Smooth muscle cell (in vitro differentiated cells): ENCODE results near the gene ACOD1. TPM values are rescaled to one million over a fixed set of nuclear protein-coding genes. Genes with fewer than 3 reads are reported as not detected.
A peak's percentile ranks its signal among the peaks of the same experiment; 100 is the strongest.

Experiments
- DNase-seq: peaks from one replicate; lab custom pipeline; 2025; ENCODE audit not compliant: unreplicated experiment; lab: John Stamatoyannopoulos, UW
- H2AFZ ChIP-seq: fragments of 200-600 bp; sonication (generic); 2 replicates; pipeline ENCODE4 v1.6.0; 2016; ENCODE audit warnings: antibody characterized with exemption, low read depth, mild to moderate bottlenecking
- H3F3A ChIP-seq: fragments of 200-600 bp; sonication (generic); 2 replicates; pipeline ENCODE4 v1.6.0; 2017; ENCODE audit warnings: antibody characterized with exemption, low read depth
- H3K27ac ChIP-seq: fragments of 200-600 bp; sonication (generic); 2 replicates; pipeline ENCODE4 v1.5.1; 2016; ENCODE audit warnings: low read depth, mild to moderate bottlenecking
- H3K27me3 ChIP-seq: fragments of 200-600 bp; sonication (generic); 2 replicates; pipeline ENCODE4 v1.6.1; 2016; ENCODE audit warnings: low read depth, mild to moderate bottlenecking
- H3K36me3 ChIP-seq: fragments of 200-600 bp; sonication (generic); 2 replicates; pipeline ENCODE4 v1.5.1; 2016; ENCODE audit warnings: low read depth
- H3K4me1 ChIP-seq: fragments of 200-600 bp; sonication (generic); 2 replicates; pipeline ENCODE4 v1.5.1; 2016; ENCODE audit warnings: low read depth
- H3K4me2 ChIP-seq: fragments of 200-600 bp; sonication (generic); 2 replicates; pipeline ENCODE4 v1.6.0; 2016; ENCODE audit warnings: mild to moderate bottlenecking
- H3K4me3 ChIP-seq: fragments of 200-600 bp; sonication (generic); 2 replicates; pipeline ENCODE4 v1.5.1; 2016; ENCODE audit warnings: mild to moderate bottlenecking
- H3K79me2 ChIP-seq: fragments of 200-600 bp; sonication (generic); 2 replicates; pipeline ENCODE4 v1.6.0; 2016; ENCODE audit warnings: low read depth, mild to moderate bottlenecking
- H3K9ac ChIP-seq: fragments of 200-600 bp; sonication (generic); 2 replicates; pipeline ENCODE4 v1.6.0; 2016; ENCODE audit warnings: low read depth
- H3K9me3 ChIP-seq: fragments of 200-600 bp; sonication (generic); replicated peaks from 2 replicates; pipeline ENCODE4 v1.5.1; 2016; ENCODE audit warnings: low read depth
- H4K20me1 ChIP-seq: fragments of 200-600 bp; sonication (generic); 2 replicates; pipeline ENCODE4 v1.6.0; 2016; ENCODE audit warnings: low read depth
- WGBS: methylation state at CpG from one replicate; pipeline ENCODE4 v1.1.7; 2016; ENCODE audit warnings: low lambda C conversion rate; 5-methylcytosine and 5-hydroxymethylcytosine counted together
- polyA plus RNA-seq: library from polyadenylated mRNA; unstranded; fragments of >200 nt; fragmentation: Nextera tagmentation; extraction: Ambion mirVana; gene quantifications from 2 replicates; pipeline ENCODE4 v1.2.1, GENCODE V29; 2016
- total RNA-seq: library from RNA; depleted of rRNA; stranded (reverse); fragments of >200 nt; gene quantifications from 2 replicates; pipeline ENCODE4 v1.2.3, GENCODE V29; 2014
- TF ChIP-seq, protein P1 (sequence below): fragments of 200-600 bp; sonication (generic); IDR thresholded peaks from 2 replicates; pipeline ENCODE4 v1.5.1; 2017; ENCODE audit warnings: borderline replicate concordance, mild to moderate bottlenecking, antibody characterized with exemption; ENCODE audit not compliant: insufficient read depth, poor library complexity, severe bottlenecking

Gene ACOD1
- total and polyA plus RNA-seq, 2 experiments from 2014 or later, result not detected

- no peak overlapping the region for H3K27ac ChIP-seq
- TF ChIP-seq, protein P1, sequence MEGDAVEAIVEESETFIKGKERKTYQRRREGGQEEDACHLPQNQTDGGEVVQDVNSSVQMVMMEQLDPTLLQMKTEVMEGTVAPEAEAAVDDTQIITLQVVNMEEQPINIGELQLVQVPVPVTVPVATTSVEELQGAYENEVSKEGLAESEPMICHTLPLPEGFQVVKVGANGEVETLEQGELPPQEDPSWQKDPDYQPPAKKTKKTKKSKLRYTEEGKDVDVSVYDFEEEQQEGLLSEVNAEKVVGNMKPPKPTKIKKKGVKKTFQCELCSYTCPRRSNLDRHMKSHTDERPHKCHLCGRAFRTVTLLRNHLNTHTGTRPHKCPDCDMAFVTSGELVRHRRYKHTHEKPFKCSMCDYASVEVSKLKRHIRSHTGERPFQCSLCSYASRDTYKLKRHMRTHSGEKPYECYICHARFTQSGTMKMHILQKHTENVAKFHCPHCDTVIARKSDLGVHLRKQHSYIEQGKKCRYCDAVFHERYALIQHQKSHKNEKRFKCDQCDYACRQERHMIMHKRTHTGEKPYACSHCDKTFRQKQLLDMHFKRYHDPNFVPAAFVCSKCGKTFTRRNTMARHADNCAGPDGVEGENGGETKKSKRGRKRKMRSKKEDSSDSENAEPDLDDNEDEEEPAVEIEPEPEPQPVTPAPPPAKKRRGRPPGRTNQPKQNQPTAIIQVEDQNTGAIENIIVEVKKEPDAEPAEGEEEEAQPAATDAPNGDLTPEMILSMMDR, result no peak
- H3K4me3 ChIP-seq, result no peak overlapping the region
- H3K4me1 ChIP-seq, result peaks cover 3% of the 10 kb centered on the region
- WGBS, result 96% methylated on average over 1 of the region's 1 CpG
- no peaks in the 10 kb centered on the region for H4K20me1 ChIP-seq
- no peak overlapping the region for H3K9ac ChIP-seq
- H3K36me3 ChIP-seq, result no peaks in the 10 kb centered on the region
- H3K4me2 ChIP-seq, result no peak overlapping the region
- no peaks in the 10 kb centered on the region for H3K9me3 ChIP-seq
- peaks cover 6% of the 10 kb centered on the region for H3F3A ChIP-seq
- H2AFZ ChIP-seq, result no peak overlapping the region
- H3K79me2 ChIP-seq, result no peaks in the 10 kb centered on the region
- no peak for DNase-seq
- no peaks in the 10 kb centered on the region for H3K27me3 ChIP-seq
Measured at GRCh38 chr13:76921516-76921915, 26.8 kb upstream of the ACOD1 start.

DNA sequence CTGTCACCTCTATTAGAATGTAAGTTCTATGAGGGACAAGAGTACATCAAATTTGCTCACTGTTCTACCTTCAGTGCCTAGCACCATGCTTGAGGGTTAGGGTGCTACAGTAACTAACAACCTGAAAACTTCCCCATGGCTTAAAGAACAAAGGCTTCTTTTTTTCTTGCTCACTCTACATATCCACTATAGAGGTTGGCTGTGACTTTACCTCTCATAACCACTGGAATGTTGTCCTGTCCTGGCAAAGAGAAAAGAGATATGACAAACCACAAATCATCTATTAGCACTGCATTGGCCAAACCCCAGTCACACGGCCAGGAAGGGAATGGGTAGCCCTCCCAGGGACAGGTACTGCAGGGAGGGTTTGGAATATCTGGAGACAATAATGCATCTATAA is 23.2 kb upstream of the ACOD1 start:
- H3K27me3 ChIP-seq, result no peaks in the 10 kb centered on the region
- no peaks in the 10 kb centered on the region for H3F3A ChIP-seq
- H3K27ac ChIP-seq, result peak overlapping the region; percentile 12
- no peaks in the 10 kb centered on the region for H4K20me1 ChIP-seq
- H3K4me1 ChIP-seq, result no peaks in the 10 kb centered on the region
- TF ChIP-seq, protein P1, result no peak
- no peak overlapping the region for H3K4me2 ChIP-seq
- no peak for DNase-seq
- H3K4me3 ChIP-seq, result no peak overlapping the region
- H2AFZ ChIP-seq, result no peak overlapping the region
- H3K36me3 ChIP-seq, result no peaks in the 10 kb centered on the region
- 63% methylated on average over 1 of the region's 1 CpG for WGBS
- no peaks in the 10 kb centered on the region for H3K79me2 ChIP-seq
- H3K9me3 ChIP-seq, result no peaks in the 10 kb centered on the region
- no peak overlapping the region for H3K9ac ChIP-seq

GRCh38 chr13:76927955-76928354 is 20.4 kb upstream of the ACOD1 start:
- Histone ChIP-seq H3K36me3 (no peaks in the 10 kb centered on the region), H3K27me3 (no peaks in the 10 kb centered on the region), H3K4me2 (no peak overlapping the region), H3K27ac (no peak overlapping the region), H3K4me3 (no peak overlapping the region), H3K9me3 (no peaks in the 10 kb centered on the region), H4K20me1 (no peaks in the 10 kb centered on the region), H3K79me2 (no peaks in the 10 kb centered on the region), H2AFZ (no peak overlapping the region), H3K4me1 (no peaks in the 10 kb centered on the region), H3F3A (no peaks in the 10 kb centered on the region), H3K9ac (no peak overlapping the region)
- WGBS, result 95% methylated on average over 5 of the region's 5 CpGs
- DNase-seq, result no peak
- TF ChIP-seq, protein P1, result no peak

- Histone ChIP-seq H3K79me2 (no peaks in the 10 kb centered on the region), H3K9me3 (no peaks in the 10 kb centered on the region), H4K20me1 (no peaks in the 10 kb centered on the region), H3K27me3 (no peaks in the 10 kb centered on the region), H3F3A (no peaks in the 10 kb centered on the region), H3K9ac (no peak overlapping the region), H3K4me3 (no peak overlapping the region), H3K36me3 (no peaks in the 10 kb centered on the region), H3K4me1 (no peaks in the 10 kb centered on the region), H3K4me2 (no peak overlapping the region), H2AFZ (no peak overlapping the region), H3K27ac (peak overlapping the region; percentile 1)
- no peak for DNase-seq
- TF ChIP-seq, protein P1, result no peak
- 34% methylated on average over 3 of the region's 3 CpGs for WGBS
Measured at GRCh38 chr13:76928456-76928855, 19.9 kb upstream of the ACOD1 start.
